GM12874 (cell line): Measurements from ENCODE around the gene CCDC181.

Source experiments
- CTCF ChIP-seq: IDR thresholded peaks from 2 replicates; pipeline ENCODE4 v1.5.1; 2011; ENCODE audit warnings: low read depth, mild to moderate bottlenecking, control low read depth, low read length, moderate library complexity; ENCODE audit not compliant: insufficient read depth

Gene CCDC181

GRCh38 chr1:169466259-169467230, 39.3 kb upstream of the CCDC181 start:
- peak; percentile 21; the same call in 1 of the 2 replicates for TF ChIP-seq CTCF

DNA sequence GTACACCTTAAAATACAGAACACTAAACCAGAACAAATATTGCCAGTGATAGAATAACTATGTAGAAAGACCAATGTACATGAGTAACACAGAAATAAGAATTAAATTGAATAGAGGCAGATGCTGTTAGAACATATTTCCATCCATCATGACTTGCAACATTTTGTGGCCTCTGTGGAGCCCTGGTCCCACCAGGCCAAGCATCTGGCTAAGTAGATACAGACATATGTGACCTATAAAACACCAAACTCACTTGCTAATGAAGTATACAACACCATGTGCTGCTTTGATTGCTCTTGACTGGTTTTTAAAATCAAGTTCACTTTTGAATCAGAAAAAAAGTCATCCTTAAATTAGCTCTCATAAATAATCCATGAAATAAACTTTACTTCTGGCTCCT, 38.0 kb upstream of the CCDC181 start:
- no peak for TF ChIP-seq CTCF

GRCh38 chr1:169462385-169462784, 35.1 kb upstream of the CCDC181 start:
- no peak for TF ChIP-seq CTCF

- TF ChIP-seq CTCF: no peak
These were observed 34.2 kb upstream of the CCDC181 start for GRCh38 chr1:169461390-169462000.

GRCh38 chr1:169460191-169460833, 33.0 kb upstream of the CCDC181 start:
- no peak for TF ChIP-seq CTCF

GRCh38 chr1:169457443-169457842, 30.2 kb upstream of the CCDC181 start:
- no peak for TF ChIP-seq CTCF

DNA sequence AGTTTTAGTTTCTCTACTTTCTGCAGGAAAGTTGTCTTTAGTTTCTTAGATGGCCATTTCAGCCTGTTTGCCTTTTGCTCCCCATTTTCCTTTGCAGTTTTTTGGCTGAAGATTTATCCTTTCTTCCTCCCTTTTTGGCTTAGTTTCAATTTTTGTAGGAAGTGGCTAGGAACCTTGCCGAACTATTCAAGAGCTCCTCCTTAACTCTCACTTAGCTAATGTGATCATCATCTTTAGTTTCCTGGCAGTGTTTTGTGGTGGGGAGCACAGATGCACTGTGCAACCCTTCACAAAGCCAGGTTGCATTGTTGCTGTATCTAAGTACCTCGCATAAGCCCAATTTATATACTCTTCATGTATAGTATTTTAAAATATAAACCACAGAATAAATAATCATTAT, 28.8 kb upstream of the CCDC181 start:
- no peak for TF ChIP-seq CTCF
